HL-60/S4 treated with phorbol 12-myristate 13-acetate at 8.2 ng/mL for 4 days and 3 days (cell line): ENCODE measurements around the gene TBL1X.

Source experiments
- in situ Hi-C: fragments of 300-500 bp; cut with MboI; formaldehyde crosslinking; loops from 2 replicates; pipeline ENCODE4 v1.15.0; 2022; ENCODE audit warnings: low sequenced_read_pairs

TBL1X gene

DNA sequence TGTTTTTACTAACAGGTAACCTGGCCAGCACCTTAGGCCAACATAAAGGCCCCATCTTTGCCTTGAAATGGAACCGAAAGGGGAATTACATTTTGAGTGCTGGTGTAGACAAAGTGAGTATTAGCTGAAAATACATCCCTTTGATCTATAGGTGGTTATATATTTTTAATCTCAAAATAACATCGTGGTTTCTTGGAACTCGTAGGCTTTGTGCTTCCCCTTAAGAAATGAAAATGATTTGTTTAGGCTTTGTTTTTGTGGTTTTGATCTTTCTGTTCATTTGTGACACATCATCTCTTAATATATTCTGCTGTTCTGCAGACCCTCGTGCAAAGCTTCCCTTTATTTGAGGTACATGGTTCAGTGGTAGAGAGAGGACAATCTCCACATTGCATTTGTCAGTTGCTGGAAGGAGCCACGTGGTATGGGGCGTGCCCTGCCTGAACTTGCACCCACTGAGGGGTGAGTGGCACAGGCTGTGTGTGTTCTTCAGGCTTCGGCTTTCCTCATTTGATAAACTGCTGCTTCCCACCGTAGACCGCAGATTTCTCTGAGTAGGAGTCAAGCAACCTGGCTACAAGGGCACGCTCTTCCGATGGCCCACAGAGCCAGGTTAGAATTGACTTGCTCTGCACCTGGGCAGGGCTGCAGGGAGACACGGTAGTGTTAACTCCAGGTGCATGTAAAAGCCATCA lies 228.6 kb downstream of the TBL1X start:
- in situ Hi-C loops = no loop called here

DNA sequence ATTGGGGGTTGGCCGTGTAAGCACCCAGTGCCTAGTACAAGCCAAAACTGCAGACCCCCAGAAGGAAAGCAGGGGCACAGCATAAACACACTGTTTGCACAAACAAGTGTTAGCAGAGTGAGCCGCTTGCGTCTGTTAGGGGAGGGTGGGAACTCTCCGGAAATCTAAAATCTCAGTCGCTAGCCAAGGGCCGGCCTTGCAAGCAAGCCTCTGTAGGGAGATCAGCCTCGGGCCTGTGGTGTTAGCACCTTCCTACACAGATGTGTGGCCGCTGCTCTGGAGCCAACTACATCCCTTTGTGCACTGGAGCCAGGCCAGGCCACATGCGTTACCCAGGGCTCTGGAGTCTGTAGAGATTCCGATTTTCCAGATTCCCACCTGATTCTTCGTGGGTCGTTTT lies 233.7 kb downstream of the TBL1X start:
- in situ Hi-C loops = no loop called here

GRCh38 chrX:9700555-9700954 lies 235.7 kb downstream of the TBL1X start:
- in situ Hi-C loops = loop anchor here (25.0 kb wide), 1 partner anchor 738 kb away; no protein-coding TSS in a partner anchor

GRCh38 chrX:9701790-9702189 lies 236.9 kb downstream of the TBL1X start:
- in situ Hi-C loops = loop anchor here (25.0 kb wide), 1 partner anchor 739 kb away; no protein-coding TSS in a partner anchor

DNA sequence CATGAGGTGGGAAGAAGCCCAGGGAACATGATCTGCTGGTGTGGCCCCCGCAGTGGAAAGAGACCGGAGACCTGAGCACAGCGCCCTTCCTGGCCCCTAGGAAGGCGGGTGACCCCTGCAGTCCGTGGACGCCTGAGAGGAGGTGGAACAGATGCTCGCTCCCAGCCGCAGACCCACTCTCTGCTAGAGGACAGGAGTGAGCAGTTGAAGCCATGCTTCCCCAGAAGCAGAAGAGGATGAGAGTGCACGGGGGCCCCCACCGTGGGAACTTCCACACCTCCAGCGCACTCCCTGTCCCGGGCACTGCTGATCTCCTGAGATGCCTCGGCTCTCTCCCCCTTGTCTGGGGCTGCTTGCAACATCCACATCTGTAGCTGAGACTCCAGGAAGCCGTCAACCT lies 238.5 kb downstream of the TBL1X start:
- in situ Hi-C loops = loop anchor here (25.0 kb wide), 1 partner anchor 741 kb away; no protein-coding TSS in a partner anchor

GRCh38 chrX:9704876-9705465 lies 240.1 kb downstream of the TBL1X start:
- in situ Hi-C loops = loop anchor here (25.0 kb wide), 1 partner anchor 743 kb away; no protein-coding TSS in a partner anchor

DNA sequence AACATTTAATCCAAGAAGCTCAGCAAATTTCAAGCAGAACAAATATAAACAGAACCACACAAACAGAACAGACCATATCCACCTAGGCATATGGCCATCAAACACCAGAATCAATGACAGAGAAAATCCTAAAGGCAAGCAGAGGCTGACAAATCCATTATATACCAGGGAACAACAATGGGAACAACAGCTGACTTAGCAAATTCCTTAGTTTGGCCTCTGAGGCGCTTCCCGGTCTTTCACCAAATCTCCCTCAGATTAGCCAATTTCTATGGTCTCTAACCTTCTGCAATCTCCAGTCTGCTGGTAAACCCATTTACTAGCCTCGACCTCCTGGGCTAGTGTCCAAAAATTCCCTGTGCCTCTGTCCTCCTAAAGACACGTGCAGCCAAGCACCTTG lies 241.6 kb downstream of the TBL1X start:
- in situ Hi-C loops = loop anchor here (25.0 kb wide), 1 partner anchor 744 kb away; no protein-coding TSS in a partner anchor

DNA sequence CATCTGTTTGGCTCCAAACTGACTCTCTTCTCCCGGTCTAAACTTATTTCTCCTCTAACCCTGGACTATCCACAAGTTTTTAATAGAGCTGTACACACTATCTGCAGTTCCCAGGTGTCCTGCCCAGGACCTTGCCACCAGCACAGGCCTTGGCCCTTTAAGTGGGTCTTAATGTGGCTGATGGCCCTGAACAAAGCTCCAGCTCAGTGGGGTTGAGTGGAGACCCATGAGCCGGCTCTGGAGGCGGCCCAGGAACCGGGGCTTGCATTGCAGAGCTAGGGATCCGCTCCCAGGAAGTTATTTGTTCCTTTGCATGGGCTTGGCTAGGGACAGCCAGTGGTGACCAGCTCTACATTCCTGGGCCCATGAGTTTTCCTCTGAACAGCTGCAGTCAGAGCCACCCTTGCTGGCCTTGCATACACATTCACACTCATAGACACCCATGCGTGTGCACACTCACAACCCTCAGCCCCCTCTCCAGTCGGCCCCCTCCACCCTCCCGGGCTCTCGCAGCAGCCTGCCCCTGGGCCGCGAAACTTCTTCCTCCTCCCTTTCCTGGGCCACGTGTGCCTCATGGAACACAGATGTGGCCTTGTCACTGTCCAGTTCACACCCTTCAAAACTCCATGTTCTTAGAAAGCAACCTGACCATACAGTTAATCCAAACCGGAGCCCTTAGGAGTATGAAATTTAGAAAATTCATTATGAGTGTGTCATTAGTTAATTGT lies 242.6 kb downstream of the TBL1X start:
- in situ Hi-C loops = loop anchor here (25.0 kb wide), 1 partner anchor 745 kb away; no protein-coding TSS in a partner anchor

- in situ Hi-C loops = loop anchor here (25.0 kb wide), 1 partner anchor 746 kb away; no protein-coding TSS in a partner anchor
Observed at GRCh38 chrX:9708086-9708485, 243.2 kb downstream of the TBL1X start.

DNA sequence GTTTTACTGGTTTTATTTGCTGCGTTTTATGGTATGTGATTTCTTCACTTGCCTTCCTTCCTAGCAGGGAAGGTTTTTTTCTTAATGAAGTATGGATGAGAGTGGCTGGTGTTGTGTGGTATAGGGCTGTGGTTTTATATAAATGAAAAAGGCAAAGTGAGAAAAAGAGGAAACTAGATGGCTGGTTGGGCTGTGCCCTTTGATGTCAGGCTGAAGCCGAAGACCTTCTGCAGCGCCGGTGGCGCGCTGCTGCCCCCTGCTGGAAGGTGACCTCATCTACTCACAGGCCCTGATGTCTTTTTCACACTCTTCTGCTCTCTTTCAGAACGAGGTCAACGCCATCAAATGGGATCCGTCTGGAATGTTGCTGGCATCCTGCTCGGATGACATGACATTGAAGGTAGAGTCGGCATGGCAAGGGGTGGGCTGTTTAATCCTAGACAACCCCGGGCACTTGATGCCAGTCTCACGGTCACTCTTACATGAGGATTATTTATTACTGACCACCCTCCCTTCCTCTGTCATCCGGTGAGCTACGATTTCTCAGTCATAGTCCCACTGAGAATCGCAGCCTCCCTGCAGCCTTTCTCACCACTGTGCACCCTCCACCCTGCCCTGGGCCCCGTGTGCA lies 244.2 kb downstream of the TBL1X start:
- in situ Hi-C loops = loop anchor here (25.0 kb wide), 1 partner anchor 747 kb away; no protein-coding TSS in a partner anchor

DNA sequence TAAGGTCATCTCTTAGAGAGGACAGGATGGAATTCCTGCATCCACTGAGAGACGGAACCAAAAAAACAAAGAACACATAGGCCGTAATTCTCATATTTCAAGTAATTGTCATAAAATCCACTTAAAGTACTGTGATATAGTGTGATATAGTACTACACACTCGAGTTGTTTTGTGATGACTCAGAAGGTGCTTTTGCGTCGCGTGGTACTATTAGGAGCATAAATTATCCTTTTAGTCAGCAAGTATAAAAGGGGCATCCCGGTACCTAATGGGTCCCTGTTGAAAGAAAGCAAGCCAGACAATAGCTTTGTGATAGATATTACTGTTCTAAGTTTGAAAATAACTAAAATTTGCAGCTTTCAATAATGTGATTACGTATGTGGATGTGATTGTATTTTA lies 245.5 kb downstream of the TBL1X start:
- in situ Hi-C loops = loop anchor here (25.0 kb wide), 1 partner anchor 748 kb away; no protein-coding TSS in a partner anchor

GRCh38 chrX:9717376-9717775 lies 252.5 kb downstream of the TBL1X start:
- in situ Hi-C loops = loop anchor here (25.0 kb wide), 1 partner anchor 755 kb away; no protein-coding TSS in a partner anchor

GRCh38 chrX:9724711-9725110 lies 259.9 kb downstream of the TBL1X start:
- in situ Hi-C loops = loop anchor here (25.0 kb wide), 1 partner anchor 762 kb away; no protein-coding TSS in a partner anchor

DNA sequence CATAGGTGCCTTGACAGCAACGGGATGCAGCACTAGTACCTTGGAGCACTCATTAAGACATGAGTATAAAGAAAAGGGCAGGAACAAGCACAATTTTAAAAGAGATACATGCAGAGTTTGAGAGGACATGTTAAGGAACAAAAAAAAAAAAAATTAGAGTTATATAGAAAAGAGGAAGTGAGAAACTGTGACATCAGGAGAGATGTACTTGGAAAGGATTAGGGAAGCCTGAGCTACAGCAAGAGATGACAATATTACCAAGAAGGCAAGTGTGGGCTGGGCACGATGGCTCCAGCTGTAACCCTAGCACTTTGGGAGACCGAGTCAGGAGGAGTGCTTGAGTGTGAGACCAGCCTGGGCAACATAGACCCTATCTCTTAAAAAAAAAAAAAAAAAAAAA lies 263.4 kb downstream of the TBL1X start:
- in situ Hi-C loops = no loop called here

- in situ Hi-C loops = no loop called here
Observed at GRCh38 chrX:9729171-9729885, 264.5 kb downstream of the TBL1X start.

DNA sequence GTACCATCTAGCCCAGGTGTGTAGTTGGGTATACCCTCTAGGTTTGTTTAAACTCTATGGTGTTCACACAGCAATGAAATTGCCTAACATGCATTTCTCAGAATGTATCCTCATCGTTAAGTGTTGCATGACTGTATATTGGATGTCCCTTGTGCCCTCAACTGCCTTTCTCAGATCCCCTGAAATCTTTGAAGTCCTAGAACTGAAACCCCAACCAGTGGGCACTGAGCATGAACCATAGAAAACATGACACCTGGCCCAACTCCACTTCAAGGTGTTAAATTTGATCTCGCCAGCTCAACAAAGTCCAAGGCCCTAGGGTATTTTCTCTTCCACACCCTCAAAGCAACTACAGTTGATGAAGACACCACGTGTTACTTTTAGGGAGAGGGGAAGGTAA lies 265.2 kb downstream of the TBL1X start:
- in situ Hi-C loops = no loop called here

DNA sequence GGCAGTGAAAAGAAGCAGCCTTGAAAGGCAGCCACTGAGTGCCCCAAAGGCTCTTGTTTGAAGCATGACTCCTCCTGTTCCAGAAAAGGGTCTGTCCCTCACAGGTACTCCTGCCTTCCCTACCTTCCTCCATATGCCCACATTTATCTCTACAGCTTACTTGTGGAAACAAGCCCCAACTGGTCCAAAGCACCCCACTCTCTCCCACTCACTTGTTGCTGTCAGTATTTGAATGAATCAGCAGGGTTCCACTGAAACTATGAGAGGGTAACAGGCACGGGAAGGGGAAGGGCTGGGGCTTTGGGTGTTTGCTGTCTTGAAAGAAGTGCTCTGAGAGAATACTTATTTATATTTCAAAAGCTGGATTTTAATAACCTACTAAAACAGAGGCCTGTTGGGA lies 265.9 kb downstream of the TBL1X start:
- in situ Hi-C loops = no loop called here

DNA sequence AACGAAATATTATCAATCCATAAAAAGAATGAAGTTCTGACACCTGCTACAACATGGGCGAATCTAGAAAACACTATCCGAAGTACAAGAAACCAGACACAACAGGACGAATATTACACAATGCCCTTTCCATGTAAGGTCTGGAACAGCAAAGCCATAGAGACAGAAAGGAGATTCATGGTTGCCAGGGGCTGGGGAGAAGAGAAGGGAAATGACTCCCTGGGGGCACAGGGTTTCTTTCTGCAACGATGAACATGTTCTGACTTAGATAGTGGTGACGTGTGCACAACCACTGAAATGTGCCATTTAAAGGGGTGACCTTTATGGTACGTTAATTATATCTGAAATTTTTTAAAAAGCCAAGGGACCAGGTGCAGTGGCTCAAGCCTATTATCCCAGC lies 272.5 kb downstream of the TBL1X start:
- in situ Hi-C loops = no loop called here

DNA sequence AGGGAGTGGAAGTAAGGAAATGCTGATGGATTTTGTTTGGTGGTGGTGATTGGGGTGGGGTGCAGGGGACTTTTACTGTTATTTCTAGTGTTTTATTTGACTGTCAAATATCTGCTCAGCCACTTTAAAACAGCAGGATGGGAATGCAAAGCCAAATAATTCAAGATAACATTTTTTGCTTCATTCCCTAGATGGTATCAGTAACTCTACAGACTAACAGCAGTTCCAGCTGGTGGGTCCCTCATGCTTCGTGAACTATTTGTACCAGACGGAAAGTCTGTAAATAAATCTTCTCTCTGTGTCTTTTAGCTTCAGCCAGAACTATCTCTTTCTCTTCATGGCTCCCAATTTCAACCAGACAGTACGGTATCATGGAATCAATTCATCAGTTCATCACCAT lies 273.3 kb downstream of the TBL1X start:
- in situ Hi-C loops = no loop called here

DNA sequence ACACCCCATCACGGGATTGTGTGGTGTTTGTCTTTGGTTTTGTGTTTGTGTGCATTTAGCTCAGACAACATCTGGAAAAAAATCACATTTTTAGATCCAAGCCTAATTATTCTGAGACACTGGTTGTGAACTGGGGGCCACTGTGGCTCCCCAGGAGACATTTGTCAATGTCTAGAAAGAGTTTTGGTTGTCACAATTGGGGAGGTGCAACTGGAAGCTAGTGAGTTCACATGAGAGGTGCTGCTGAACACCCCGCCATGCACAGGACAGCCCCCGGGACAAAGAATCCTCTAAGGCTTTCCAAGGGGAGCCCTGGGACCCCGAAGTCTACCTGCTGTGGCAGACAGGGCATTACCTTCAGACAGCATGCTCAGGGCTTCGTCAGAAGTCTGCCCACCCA lies 274.3 kb downstream of the TBL1X start:
- in situ Hi-C loops = no loop called here
